ENCODE measurements around the gene MKNK2.

Gene MKNK2

GRCh38 chr19:2032296-2032941 is 18.6 kb downstream of the MKNK2 start:
- peak; percentile 91 for DNase-seq (ENCODE audit: low spot score)

GRCh38 chr19:2027361-2027760 is 23.7 kb downstream of the MKNK2 start:
- peak; percentile 78 for DNase-seq (ENCODE audit: low spot score)

GRCh38 chr19:2026770-2027169 is 24.3 kb downstream of the MKNK2 start:
- DNase-seq (ENCODE audit: low spot score): no peak

- no peak for DNase-seq (ENCODE audit: low spot score)
Observed at GRCh38 chr19:2022289-2022688, 28.8 kb downstream of the MKNK2 start.

- no peak for DNase-seq (ENCODE audit: low spot score)
Observed at GRCh38 chr19:2021453-2022140, 29.4 kb downstream of the MKNK2 start.

- DNase-seq (ENCODE audit: low spot score): no peak
Observed at GRCh38 chr19:2018752-2019151, 32.3 kb downstream of the MKNK2 start.

- peak; percentile 95 for DNase-seq (ENCODE audit: low spot score)
Observed at GRCh38 chr19:2016041-2016807, 34.8 kb downstream of the MKNK2 start.

GRCh38 chr19:2015608-2015950 is 35.5 kb downstream of the MKNK2 start, which contains the start of gene BTBD2:
Gene BTBD2 (minus strand): TSS chr19:2015714. CDS start chr19:2015703, 11 bp downstream.
- DNase-seq (ENCODE audit: low spot score): peak; percentile 87

- DNase-seq (ENCODE audit: low spot score): peak; percentile 36
Observed at GRCh38 chr19:2014731-2015607, 36.1 kb downstream of the MKNK2 start.

GRCh38 chr19:2014131-2014571 is 36.9 kb downstream of the MKNK2 start:
- DNase-seq (ENCODE audit: low spot score): no peak

GRCh38 chr19:2013683-2013961 is 37.4 kb downstream of the MKNK2 start:
- peak; percentile 10 for DNase-seq (ENCODE audit: low spot score)

GRCh38 chr19:2012941-2013682 is 37.9 kb downstream of the MKNK2 start:
- peak; percentile 6 for DNase-seq (ENCODE audit: low spot score)

GRCh38 chr19:2011169-2011568 is 39.9 kb downstream of the MKNK2 start:
- DNase-seq (ENCODE audit: low spot score): peak; percentile 2

- peak; percentile 3 for DNase-seq (ENCODE audit: low spot score)
Observed at GRCh38 chr19:2010135-2010668, 40.8 kb downstream of the MKNK2 start.

- DNase-seq (ENCODE audit: low spot score): no peak
Observed at GRCh38 chr19:2003874-2004273, 47.2 kb downstream of the MKNK2 start.

- no peak for DNase-seq (ENCODE audit: low spot score)
Observed at GRCh38 chr19:1999856-2000515, 51.1 kb downstream of the MKNK2 start.

GRCh38 chr19:1998712-1999708 is 52.0 kb downstream of the MKNK2 start:
- DNase-seq (ENCODE audit: low spot score): no peak

GRCh38 chr19:1997353-1998233 is 53.5 kb downstream of the MKNK2 start:
- no peak for DNase-seq (ENCODE audit: low spot score)

All from GM03348 (cell line).